Mesothelial cell of epicardium (in vitro differentiated cells): ENCODE measurements around the gene RAMP2. TPM values are rescaled to one million over a fixed set of nuclear protein-coding genes. Genes with fewer than 3 reads are reported as not detected.
"Not testable (repeated sequence)": the region's sequence is repeated elsewhere in the genome, so short reads cannot be mapped to it uniquely, and the experiment has no call there.

Experiments
- DNase-seq, 2 experiments: peaks; one replicate each; pipeline ENCODE4 v3.0.0; 2021; ENCODE audit warnings: low spot score in 2 of 2; ENCODE audit not compliant: unreplicated experiment in 2 of 2
- H3K27ac Mint-ChIP-seq: 2 replicates; pipeline ENCODE4 v1.8.0; 2021; ENCODE audit warnings: mixed read lengths
- H3K27me3 Mint-ChIP-seq: 2 replicates; pipeline ENCODE4 v1.8.0; 2021; ENCODE audit warnings: low read depth, mixed read lengths
- H3K36me3 Mint-ChIP-seq: 2 replicates; pipeline ENCODE4 v1.8.0; 2021; ENCODE audit warnings: mixed read lengths
- H3K4me1 Mint-ChIP-seq: 2 replicates; pipeline ENCODE4 v1.8.0; 2021; ENCODE audit warnings: mixed read lengths
- H3K4me3 Mint-ChIP-seq: 2 replicates; pipeline ENCODE4 v1.8.0; 2021; ENCODE audit warnings: mild to moderate bottlenecking, moderate library complexity, mixed read lengths
- H3K9me3 Mint-ChIP-seq: 2 replicates; pipeline ENCODE4 v1.8.0; 2021; ENCODE audit warnings: mixed read lengths
- CTCF ChIP-seq: fragments of 200-600 bp; sonication (generic); IDR thresholded peaks from one replicate; pipeline ENCODE4 v1.5.0; 2021; ENCODE audit warnings: antibody characterized with exemption; ENCODE audit not compliant: unreplicated experiment
- total RNA-seq: library from RNA; stranded (reverse); gene quantifications from 3 replicates; pipeline ENCODE4 v1.2.1, GENCODE V29; 2021

The RAMP2 gene
- total RNA-seq = 19.5 to 22.3 TPM (median 21.6 TPM) in 3 replicates

- Mint-ChIP-seq H3K9me3 (no peaks in the 10 kb centered on the region), H3K27me3 (peaks cover 54% of the 10 kb centered on the region), H3K4me1 (peaks cover 24% of the 10 kb centered on the region), H3K27ac (peak within 1 kb of the TSS; percentile 54), H3K4me3 (peak within 1 kb of the TSS; percentile 69), H3K36me3 (no peaks in the 10 kb centered on the region)
- no peak for TF ChIP-seq CTCF
- peak; percentile 44 to 62 for DNase-seq
These were observed at the start of gene RAMP2 for GRCh38 chr17:42760652-42761581. Gene RAMP2, plus strand, starts transcription at chr17:42761227. Its CDS starts 35 bp downstream, at chr17:42761262.

GRCh38 chr17:42720996-42721583 is 39.9 kb upstream of the RAMP2 start:
- no peaks in the 10 kb centered on the region for H3K4me1 Mint-ChIP-seq
- no peaks in the 10 kb centered on the region for H3K9me3 Mint-ChIP-seq
- no peak overlapping the region for H3K27ac Mint-ChIP-seq
- H3K4me3 Mint-ChIP-seq = no peak overlapping the region
- peak; percentile 75 for TF ChIP-seq CTCF
- H3K27me3 Mint-ChIP-seq = no peaks in the 10 kb centered on the region
- DNase-seq = no peak
- H3K36me3 Mint-ChIP-seq = peaks cover 40% of the 10 kb centered on the region

DNA sequence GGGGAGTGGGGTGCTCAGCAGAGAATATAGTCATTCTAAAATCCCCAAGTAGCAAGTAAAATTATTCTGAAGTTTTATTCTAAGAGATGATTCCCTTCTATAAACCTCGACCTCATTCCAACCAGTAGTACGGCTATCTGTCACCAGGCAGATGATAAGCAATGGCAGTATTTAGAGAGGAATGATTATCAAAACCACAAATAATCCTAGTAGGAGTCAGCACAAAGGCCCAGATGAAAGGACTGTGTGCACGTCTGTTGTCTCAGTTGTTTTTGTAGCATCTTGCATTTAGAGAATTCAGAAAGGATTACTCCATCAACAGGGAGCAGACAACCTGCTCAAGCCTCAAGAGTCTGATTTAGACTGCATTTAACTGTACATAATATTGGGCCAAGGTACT is 37.4 kb upstream of the RAMP2 start:
- no peak for DNase-seq
- TF ChIP-seq CTCF = no peak
- no peaks in the 10 kb centered on the region for H3K4me1 Mint-ChIP-seq
- H3K9me3 Mint-ChIP-seq = no peaks in the 10 kb centered on the region
- no peaks in the 10 kb centered on the region for H3K27me3 Mint-ChIP-seq
- H3K4me3 Mint-ChIP-seq = no peak overlapping the region
- H3K27ac Mint-ChIP-seq = no peak overlapping the region
- H3K36me3 Mint-ChIP-seq = peaks cover 25% of the 10 kb centered on the region

- H3K36me3 Mint-ChIP-seq = peaks cover 25% of the 10 kb centered on the region
- H3K4me3 Mint-ChIP-seq = no peak overlapping the region
- no peak for DNase-seq
- no peaks in the 10 kb centered on the region for H3K9me3 Mint-ChIP-seq
- no peaks in the 10 kb centered on the region for H3K4me1 Mint-ChIP-seq
- no peaks in the 10 kb centered on the region for H3K27me3 Mint-ChIP-seq
- no peak overlapping the region for H3K27ac Mint-ChIP-seq
- no peak for TF ChIP-seq CTCF
These were observed 35.9 kb upstream of the RAMP2 start for GRCh38 chr17:42725143-42725542.

- no peak for DNase-seq
- Mint-ChIP-seq H3K27ac (no peak overlapping the region), H3K27me3 (peaks cover 2% of the 10 kb centered on the region), H3K4me1 (peaks cover 12% of the 10 kb centered on the region), H3K9me3 (no peaks in the 10 kb centered on the region), H3K36me3 (no peaks in the 10 kb centered on the region), H3K4me3 (no peak overlapping the region)
- no peak for TF ChIP-seq CTCF
These were observed 20.3 kb upstream of the RAMP2 start for GRCh38 chr17:42740699-42741098.

- DNase-seq, H3K36me3 Mint-ChIP-seq, H3K4me3 Mint-ChIP-seq, H3K9me3 Mint-ChIP-seq, H3K27ac Mint-ChIP-seq, H3K27me3 Mint-ChIP-seq: not testable (repeated sequence)
- H3K4me1 Mint-ChIP-seq = peaks cover 12% of the 10 kb centered on the region
These were observed 18.1 kb upstream of the RAMP2 start for GRCh38 chr17:42742916-42743315.
